KMS-11 (cell line): ENCODE data around the gene DIRAS2.

ENCODE experiments used
- H2AFZ ChIP-seq: fragments of 200-600 bp; sonication (generic); 2 replicates; pipeline ENCODE4 v1.6.1; 2016; ENCODE audit warnings: antibody characterized with exemption, mixed run types, low read depth
- H3K27ac ChIP-seq: fragments of 200-600 bp; sonication (generic); 2 replicates; pipeline ENCODE4 v1.6.1; 2016; ENCODE audit warnings: mild to moderate bottlenecking, mixed run types
- H3K27me3 ChIP-seq: fragments of 200-600 bp; sonication (generic); 2 replicates; pipeline ENCODE4 v1.6.1; 2017; ENCODE audit warnings: mild to moderate bottlenecking, low read depth, mixed run types, moderate library complexity; ENCODE audit not compliant: insufficient read depth
- H3K36me3 ChIP-seq: fragments of 200-600 bp; sonication (generic); 2 replicates; pipeline ENCODE4 v1.6.1; 2017; ENCODE audit warnings: mild to moderate bottlenecking, mixed run types; ENCODE audit not compliant: insufficient read depth
- H3K4me1 ChIP-seq: fragments of 200-600 bp; sonication (generic); 2 replicates; pipeline ENCODE4 v1.6.1; 2016; ENCODE audit warnings: mild to moderate bottlenecking, low read depth, mixed run types; ENCODE audit not compliant: poor library complexity, severe bottlenecking
- H3K4me2 ChIP-seq: fragments of 200-600 bp; sonication (generic); 2 replicates; pipeline ENCODE4 v1.7.0; 2016; ENCODE audit warnings: mild to moderate bottlenecking, mixed run types
- H3K4me3 ChIP-seq: fragments of 200-600 bp; sonication (generic); IDR thresholded peaks from 2 replicates; pipeline ENCODE4 v1.6.1; 2017; ENCODE audit warnings: low read depth, low read length, mixed read lengths; ENCODE audit not compliant: insufficient read depth
- H3K79me2 ChIP-seq: fragments of 200-600 bp; sonication (generic); 2 replicates; pipeline ENCODE4 v1.6.1; 2016; ENCODE audit warnings: low read depth, mixed run types; ENCODE audit not compliant: insufficient read depth
- H3K9ac ChIP-seq: fragments of 200-600 bp; sonication (generic); 2 replicates; pipeline ENCODE4 v1.6.1; 2016; ENCODE audit warnings: mild to moderate bottlenecking, mixed run types
- H4K20me1 ChIP-seq: fragments of 200-600 bp; sonication (generic); 2 replicates; pipeline ENCODE4 v1.6.1; 2016; ENCODE audit warnings: mild to moderate bottlenecking, mixed run types; ENCODE audit not compliant: insufficient read depth
- TF ChIP-seq, protein P1 (sequence below): fragments of 200-600 bp; sonication (generic); conservative IDR thresholded peaks from 2 replicates; pipeline ENCODE4 v1.6.1; 2017; ENCODE audit warnings: low read depth, mild to moderate bottlenecking, antibody characterized with exemption, low read length, moderate library complexity, mixed read lengths

Gene DIRAS2

DNA sequence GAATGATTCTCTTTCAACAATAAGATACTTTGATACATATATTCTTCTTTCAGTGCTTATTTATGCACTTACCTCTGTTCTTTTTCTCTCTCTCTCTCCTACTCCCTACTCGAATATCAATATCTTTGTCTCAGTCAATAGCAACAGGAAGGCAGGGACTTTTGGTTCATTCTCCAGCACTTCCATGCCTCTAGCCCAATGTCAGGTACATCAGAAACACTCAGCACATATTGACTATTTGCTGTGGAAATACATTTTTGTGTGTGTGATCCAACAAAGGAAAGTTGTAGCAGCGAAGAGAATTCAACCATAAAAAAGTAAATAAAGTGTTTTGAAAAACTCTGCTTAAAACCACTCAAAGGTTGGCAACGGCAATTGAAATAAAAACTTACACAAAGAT, 12.6 kb downstream of the DIRAS2 start:
- no peaks in the 10 kb centered on the region for H4K20me1 ChIP-seq
- H3K36me3 ChIP-seq, result no peaks in the 10 kb centered on the region
- no peak overlapping the region for H3K9ac ChIP-seq
- TF ChIP-seq, protein P1, sequence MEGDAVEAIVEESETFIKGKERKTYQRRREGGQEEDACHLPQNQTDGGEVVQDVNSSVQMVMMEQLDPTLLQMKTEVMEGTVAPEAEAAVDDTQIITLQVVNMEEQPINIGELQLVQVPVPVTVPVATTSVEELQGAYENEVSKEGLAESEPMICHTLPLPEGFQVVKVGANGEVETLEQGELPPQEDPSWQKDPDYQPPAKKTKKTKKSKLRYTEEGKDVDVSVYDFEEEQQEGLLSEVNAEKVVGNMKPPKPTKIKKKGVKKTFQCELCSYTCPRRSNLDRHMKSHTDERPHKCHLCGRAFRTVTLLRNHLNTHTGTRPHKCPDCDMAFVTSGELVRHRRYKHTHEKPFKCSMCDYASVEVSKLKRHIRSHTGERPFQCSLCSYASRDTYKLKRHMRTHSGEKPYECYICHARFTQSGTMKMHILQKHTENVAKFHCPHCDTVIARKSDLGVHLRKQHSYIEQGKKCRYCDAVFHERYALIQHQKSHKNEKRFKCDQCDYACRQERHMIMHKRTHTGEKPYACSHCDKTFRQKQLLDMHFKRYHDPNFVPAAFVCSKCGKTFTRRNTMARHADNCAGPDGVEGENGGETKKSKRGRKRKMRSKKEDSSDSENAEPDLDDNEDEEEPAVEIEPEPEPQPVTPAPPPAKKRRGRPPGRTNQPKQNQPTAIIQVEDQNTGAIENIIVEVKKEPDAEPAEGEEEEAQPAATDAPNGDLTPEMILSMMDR, result no peak
- no peaks in the 10 kb centered on the region for H3K4me1 ChIP-seq
- no peaks in the 10 kb centered on the region for H3K27me3 ChIP-seq
- no peaks in the 10 kb centered on the region for H3K79me2 ChIP-seq
- no peak overlapping the region for H3K4me2 ChIP-seq
- no peak overlapping the region for H2AFZ ChIP-seq
- H3K4me3 ChIP-seq, result no peak overlapping the region
- no peak overlapping the region for H3K27ac ChIP-seq

DNA sequence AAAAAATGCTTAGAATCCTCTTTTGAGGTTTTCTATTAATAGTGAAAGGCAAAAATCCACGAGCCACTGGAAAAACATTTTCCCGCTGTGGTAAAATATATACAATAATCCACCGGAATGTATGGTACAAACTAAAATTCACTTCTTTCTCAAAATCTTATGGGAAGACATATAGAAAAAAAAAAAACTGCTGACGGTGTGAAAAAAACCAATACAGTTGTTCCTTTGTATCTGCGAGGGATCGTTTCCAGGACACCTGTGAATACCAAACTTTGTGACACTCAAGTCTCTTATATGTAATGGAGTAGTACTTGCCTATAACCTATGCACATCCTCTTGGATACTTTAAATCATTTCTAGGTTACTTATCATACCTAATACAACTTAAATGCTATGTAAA, 13.3 kb downstream of the DIRAS2 start:
- no peak overlapping the region for H3K4me3 ChIP-seq
- H3K4me1 ChIP-seq, result no peaks in the 10 kb centered on the region
- no peak overlapping the region for H3K4me2 ChIP-seq
- no peaks in the 10 kb centered on the region for H3K36me3 ChIP-seq
- H4K20me1 ChIP-seq, result no peaks in the 10 kb centered on the region
- H3K79me2 ChIP-seq, result no peaks in the 10 kb centered on the region
- TF ChIP-seq, protein P1, result no peak
- H3K9ac ChIP-seq, result no peak overlapping the region
- no peak overlapping the region for H3K27ac ChIP-seq
- H3K27me3 ChIP-seq, result no peaks in the 10 kb centered on the region
- no peak overlapping the region for H2AFZ ChIP-seq

DNA sequence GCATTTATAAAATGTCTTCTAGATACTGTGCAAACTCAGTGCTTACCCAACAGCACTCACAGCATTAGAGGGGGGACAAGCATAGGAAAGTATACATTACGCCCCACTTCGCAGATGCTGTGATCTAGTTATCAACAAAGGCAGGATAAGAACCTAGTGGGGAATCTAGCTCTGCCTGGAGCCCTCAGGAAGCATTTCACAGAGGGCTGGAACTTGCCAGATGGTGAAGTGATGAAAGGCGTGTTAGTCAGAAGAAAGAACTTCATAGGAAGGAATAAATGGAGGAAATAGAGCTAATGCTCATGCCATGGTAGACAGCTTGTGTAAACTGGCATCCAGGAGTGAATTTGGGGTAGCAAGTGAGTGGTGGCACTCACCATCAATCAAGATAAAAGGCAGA, 25.8 kb downstream of the DIRAS2 start:
- H3K9ac ChIP-seq, result no peak overlapping the region
- H3K4me2 ChIP-seq, result no peak overlapping the region
- H4K20me1 ChIP-seq, result no peaks in the 10 kb centered on the region
- H3K79me2 ChIP-seq, result no peaks in the 10 kb centered on the region
- TF ChIP-seq, protein P1, result no peak
- no peak overlapping the region for H3K27ac ChIP-seq
- no peak overlapping the region for H2AFZ ChIP-seq
- H3K4me1 ChIP-seq, result no peaks in the 10 kb centered on the region
- H3K4me3 ChIP-seq, result no peak overlapping the region
- H3K36me3 ChIP-seq, result no peaks in the 10 kb centered on the region
- no peaks in the 10 kb centered on the region for H3K27me3 ChIP-seq

DNA sequence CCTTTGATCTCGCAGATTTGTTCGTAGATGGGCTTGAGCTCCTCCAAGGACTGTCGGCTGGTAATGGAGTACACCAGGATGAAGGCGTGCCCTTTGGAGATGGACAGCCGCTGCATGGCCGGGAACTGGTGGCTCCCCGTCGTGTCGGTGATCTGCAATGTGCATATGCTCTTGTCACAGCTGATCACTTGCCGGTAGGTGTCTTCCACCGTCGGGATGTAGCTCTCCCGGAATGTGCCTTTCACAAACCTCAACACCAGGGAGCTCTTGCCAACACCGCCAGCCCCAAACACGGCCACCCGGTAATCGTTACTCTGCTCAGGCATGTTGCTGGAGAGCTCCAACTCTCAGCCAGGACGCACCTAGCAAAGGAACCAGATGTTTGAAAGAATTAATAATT, 29.1 kb downstream of the DIRAS2 start:
- no peaks in the 10 kb centered on the region for H3K4me1 ChIP-seq
- no peak overlapping the region for H3K9ac ChIP-seq
- H3K27ac ChIP-seq, result no peak overlapping the region
- H3K4me3 ChIP-seq, result no peak overlapping the region
- H3K4me2 ChIP-seq, result no peak overlapping the region
- H2AFZ ChIP-seq, result no peak overlapping the region
- TF ChIP-seq, protein P1, result no peak
- H3K36me3 ChIP-seq, result no peaks in the 10 kb centered on the region
- H4K20me1 ChIP-seq, result no peaks in the 10 kb centered on the region
- H3K79me2 ChIP-seq, result no peaks in the 10 kb centered on the region
- no peaks in the 10 kb centered on the region for H3K27me3 ChIP-seq

DNA sequence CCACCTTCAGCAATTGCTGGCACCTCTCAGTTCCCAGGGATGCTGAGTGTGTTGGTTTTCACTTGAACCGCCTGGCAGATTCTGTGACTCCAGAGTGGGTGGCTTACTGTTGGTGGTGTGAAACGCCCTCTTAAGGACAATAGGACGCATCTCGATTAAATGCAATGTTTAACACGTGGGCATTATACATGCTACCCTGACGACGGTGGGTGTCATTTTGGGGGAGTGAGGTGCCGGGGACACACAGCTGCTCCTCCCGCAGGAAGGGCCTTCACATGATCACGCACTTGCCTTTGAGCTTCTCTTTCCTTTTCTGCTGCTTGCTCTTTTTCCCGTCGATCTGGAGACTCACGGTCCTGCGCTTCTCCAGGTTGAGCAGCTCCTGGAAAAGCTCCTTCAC, 29.7 kb downstream of the DIRAS2 start:
- H3K4me3 ChIP-seq, result no peak overlapping the region
- no peaks in the 10 kb centered on the region for H3K79me2 ChIP-seq
- H3K4me2 ChIP-seq, result no peak overlapping the region
- TF ChIP-seq, protein P1, result no peak
- no peaks in the 10 kb centered on the region for H4K20me1 ChIP-seq
- no peaks in the 10 kb centered on the region for H3K36me3 ChIP-seq
- H3K27me3 ChIP-seq, result no peaks in the 10 kb centered on the region
- no peak overlapping the region for H3K27ac ChIP-seq
- no peaks in the 10 kb centered on the region for H3K4me1 ChIP-seq
- H2AFZ ChIP-seq, result no peak overlapping the region
- no peak overlapping the region for H3K9ac ChIP-seq
